GM21381 (cell line): ENCODE data around the gene OR56B4.
"Not testable (repeated sequence)": the region's sequence is repeated elsewhere in the genome, so short reads cannot be mapped to it uniquely, and the experiment has no call there.

Experiments
- ATAC-seq: cut with Tn5 transposase; IDR thresholded peaks from one replicate; pipeline ENCODE4 v1.9.1; 2021; ENCODE audit warnings: mild to moderate bottlenecking, moderate library complexity; ENCODE audit not compliant: unreplicated experiment

OR56B4 gene

GRCh38 chr11:6107384-6107783, at the start of gene OR56B4:
TSS of gene OR56B4 (plus strand) at chr11:6107684. CDS start at chr11:6107779, 95 bp downstream.
- not testable (repeated sequence) for ATAC-seq

- no peak for ATAC-seq
These were observed 46.0 kb upstream of the OR56B4 start for GRCh38 chr11:6061475-6061874.

- ATAC-seq = no peak
These were observed 44.7 kb upstream of the OR56B4 start for GRCh38 chr11:6062691-6063358.

- no peak for ATAC-seq
These were observed 40.0 kb upstream of the OR56B4 start for GRCh38 chr11:6067502-6067901.

- ATAC-seq = not testable (repeated sequence)
These were observed 31.0 kb upstream of the OR56B4 start for GRCh38 chr11:6076443-6076842.

GRCh38 chr11:6077723-6078122, 29.8 kb upstream of the OR56B4 start:
- no peak for ATAC-seq

- no peak for ATAC-seq
These were observed 28.0 kb upstream of the OR56B4 start for GRCh38 chr11:6079463-6079862.

GRCh38 chr11:6083129-6083528, 24.4 kb upstream of the OR56B4 start:
- no peak for ATAC-seq

GRCh38 chr11:6084587-6084986, 22.9 kb upstream of the OR56B4 start:
- ATAC-seq = no peak

GRCh38 chr11:6094186-6094585, 13.3 kb upstream of the OR56B4 start:
- no peak for ATAC-seq

- no peak for ATAC-seq
These were observed 11.7 kb upstream of the OR56B4 start for GRCh38 chr11:6095798-6096197.

- ATAC-seq = no peak
These were observed 11.1 kb upstream of the OR56B4 start for GRCh38 chr11:6096417-6096816.

- no peak for ATAC-seq
These were observed 7.9 kb upstream of the OR56B4 start for GRCh38 chr11:6099577-6099976.

- ATAC-seq = no peak
These were observed 2.5 kb downstream of the OR56B4 start for GRCh38 chr11:6110011-6110410.

- no peak for ATAC-seq
These were observed 4.2 kb downstream of the OR56B4 start for GRCh38 chr11:6111673-6112072.

- ATAC-seq = no peak
These were observed 9.2 kb downstream of the OR56B4 start for GRCh38 chr11:6116638-6117037.

- no peak for ATAC-seq
These were observed 16.8 kb downstream of the OR56B4 start for GRCh38 chr11:6124245-6124644.

- no peak for ATAC-seq
These were observed 20.4 kb downstream of the OR56B4 start for GRCh38 chr11:6127881-6128280.

GRCh38 chr11:6129011-6129410, 21.5 kb downstream of the OR56B4 start:
- ATAC-seq = no peak

GRCh38 chr11:6129635-6130034, 22.2 kb downstream of the OR56B4 start:
- no peak for ATAC-seq

- no peak for ATAC-seq
These were observed 24.9 kb downstream of the OR56B4 start for GRCh38 chr11:6132431-6132830.

GRCh38 chr11:6135936-6136335, 28.5 kb downstream of the OR56B4 start:
- ATAC-seq = not testable (repeated sequence)

GRCh38 chr11:6142936-6143335, 35.5 kb downstream of the OR56B4 start:
- ATAC-seq = no peak
